GM21423 (cell line): Measurements from ENCODE around the gene CFAP69.
A peak's percentile ranks its signal among the peaks of the same experiment; 100 is the strongest.

Experiments used
- ATAC-seq: cut with Tn5 transposase; IDR thresholded peaks from one replicate; pipeline ENCODE4 v1.9.1; 2021; ENCODE audit warnings: mild to moderate bottlenecking, moderate library complexity; ENCODE audit not compliant: unreplicated experiment

The CFAP69 gene

GRCh38 chr7:90244909-90245851, at the start of gene CFAP69:
Gene CFAP69, plus strand, starts transcription at chr7:90245174. Its CDS starts 251 bp downstream, at chr7:90245425.
- ATAC-seq, result peak; percentile 88

- ATAC-seq, result no peak
These were observed 43.3 kb upstream of the CFAP69 start for GRCh38 chr7:90201500-90202195.

GRCh38 chr7:90207956-90208355, 37.0 kb upstream of the CFAP69 start:
- no peak for ATAC-seq

GRCh38 chr7:90209776-90210175, 35.2 kb upstream of the CFAP69 start:
- no peak for ATAC-seq

GRCh38 chr7:90210475-90210874, 34.5 kb upstream of the CFAP69 start:
- no peak for ATAC-seq

GRCh38 chr7:90210981-90211380, 34.0 kb upstream of the CFAP69 start:
- ATAC-seq, result peak; percentile 6

GRCh38 chr7:90211391-90212148, 33.4 kb upstream of the CFAP69 start, which contains the start of gene STEAP2:
Gene STEAP2, plus strand, starts transcription at chr7:90211740. Its CDS starts 13,343 bp downstream, at chr7:90225083.
- peak; percentile 84 for ATAC-seq

- ATAC-seq, result no peak
These were observed 32.9 kb upstream of the CFAP69 start for GRCh38 chr7:90212149-90212495.

- no peak for ATAC-seq
These were observed 31.5 kb upstream of the CFAP69 start for GRCh38 chr7:90213521-90213920.

GRCh38 chr7:90216080-90216674, 28.8 kb upstream of the CFAP69 start:
- no peak for ATAC-seq

- ATAC-seq, result no peak
These were observed 28.2 kb upstream of the CFAP69 start for GRCh38 chr7:90216771-90217170.

GRCh38 chr7:90222390-90222789, 22.6 kb upstream of the CFAP69 start:
- no peak for ATAC-seq

- no peak for ATAC-seq
These were observed 21.9 kb upstream of the CFAP69 start for GRCh38 chr7:90222811-90223725.

GRCh38 chr7:90224195-90224594, 20.8 kb upstream of the CFAP69 start:
- no peak for ATAC-seq

- no peak for ATAC-seq
These were observed 19.8 kb upstream of the CFAP69 start for GRCh38 chr7:90225181-90225580.

GRCh38 chr7:90225601-90226000, 19.4 kb upstream of the CFAP69 start:
- ATAC-seq, result no peak

GRCh38 chr7:90227259-90227658, 17.7 kb upstream of the CFAP69 start:
- no peak for ATAC-seq

- no peak for ATAC-seq
These were observed 15.3 kb upstream of the CFAP69 start for GRCh38 chr7:90229682-90230081.

- ATAC-seq, result no peak
These were observed 14.1 kb upstream of the CFAP69 start for GRCh38 chr7:90230834-90231233.

- ATAC-seq, result no peak
These were observed 13.7 kb upstream of the CFAP69 start for GRCh38 chr7:90231304-90231703.
